GM12878 (cell line): ENCODE measurements around the gene SLC6A9. TPM values are rescaled to one million over a fixed set of nuclear protein-coding genes. Genes with fewer than 3 reads are reported as not detected.

Experiments
- ASH2L ChIP-seq: fragments of 300-600, 200-600 bp; sonication (generic); IDR thresholded peaks from 2 replicates; pipeline ENCODE4 v1.6.1; 2017; ENCODE audit warnings: low read depth, mild to moderate bottlenecking, borderline replicate concordance
- ATF2 ChIP-seq: IDR thresholded peaks from 2 replicates; pipeline ENCODE4 v1.6.1; 2012; ENCODE audit warnings: low read length, inconsistent platforms
- BACH1 ChIP-seq: fragments of 450-650 bp; IDR thresholded peaks from 2 replicates; pipeline ENCODE4 v1.6.1; 2017; ENCODE audit warnings: mild to moderate bottlenecking, borderline replicate concordance
- CBX5 ChIP-seq: sonication (generic); IDR thresholded peaks from 2 replicates; pipeline ENCODE4 v1.6.1; 2016; ENCODE audit warnings: low read depth, moderate library complexity, mild to moderate bottlenecking, inconsistent platforms
- CHD1 ChIP-seq: IDR thresholded peaks from 2 replicates; pipeline ENCODE4 v1.6.1; 2012; ENCODE audit warnings: low read depth, low read length, improper control_type of control experiment
- CREM ChIP-seq: IDR thresholded peaks from 2 replicates; pipeline ENCODE4 v1.6.1; 2014; ENCODE audit warnings: antibody characterized with exemption, low read depth
- CTCF ChIP-seq, 3 experiments: IDR thresholded peaks in 2 of 3; conservative IDR thresholded peaks in 1 of 3; 2 replicates each; pipeline ENCODE4 v1.5.1; 2011; ENCODE audit warnings: low read depth in 3 of 3, low read length in 3 of 3, mild to moderate bottlenecking in 3 of 3, control low read depth in 2 of 3, moderate library complexity in 2 of 3, inconsistent platforms in 1 of 3, mixed read lengths in 1 of 3; ENCODE audit not compliant: control insufficient read depth in 2 of 3, insufficient read depth in 1 of 3; ENCODE audit errors: extremely low read depth in 1 of 3
- MLLT1 ChIP-seq: fragments of 450-650 bp; IDR thresholded peaks from 2 replicates; pipeline ENCODE4 v1.6.1; 2016; ENCODE audit warnings: mild to moderate bottlenecking
- MYB ChIP-seq: fragments of 150-350 bp; IDR thresholded peaks from 2 replicates; pipeline ENCODE4 v1.6.1; 2014; ENCODE audit warnings: mild to moderate bottlenecking, low read depth, low read length, borderline replicate concordance
- MYC ChIP-seq: IDR thresholded peaks from 2 replicates; pipeline ENCODE4 v1.6.1; 2011; ENCODE audit warnings: mild to moderate bottlenecking, low read length, moderate library complexity, inconsistent platforms; ENCODE audit not compliant: insufficient read depth, insufficient replicate concordance, insufficient read length, severe bottlenecking
- NR2C2 ChIP-seq: IDR thresholded peaks from 2 replicates; pipeline ENCODE4 v1.6.1; 2011; ENCODE audit warnings: borderline replicate concordance, low read depth; ENCODE audit not compliant: control insufficient read depth, insufficient read length
- PAX8 ChIP-seq: fragments of 450-650 bp; IDR thresholded peaks from 2 replicates; pipeline ENCODE4 v1.6.1; 2017; ENCODE audit warnings: mild to moderate bottlenecking, moderate library complexity
- PRDM15 ChIP-seq: fragments of 450-650 bp; formaldehyde crosslinking; IDR thresholded peaks from 2 replicates; pipeline ENCODE4 v1.4.0; 2020; ENCODE audit warnings: mild to moderate bottlenecking, moderate library complexity
- RAD51 ChIP-seq: fragments of 450-650 bp; IDR thresholded peaks from 2 replicates; pipeline ENCODE4 v1.6.1; 2016; ENCODE audit warnings: moderate library complexity, mild to moderate bottlenecking, inconsistent platforms
- RB1 ChIP-seq: fragments of 450-650 bp; formaldehyde crosslinking; IDR thresholded peaks from 2 replicates; pipeline ENCODE4 v1.6.1; 2017; ENCODE audit warnings: mild to moderate bottlenecking, borderline replicate concordance
- RBBP5 ChIP-seq: fragments of 200-600 bp; sonication (generic); conservative IDR thresholded peaks from 2 replicates; pipeline ENCODE4 v1.6.1; 2016
- SKIL ChIP-seq: fragments of 450-650 bp; IDR thresholded peaks from 2 replicates; pipeline ENCODE4 v1.6.1; 2017; ENCODE audit warnings: mild to moderate bottlenecking, low read depth, inconsistent platforms; ENCODE audit not compliant: poor library complexity, severe bottlenecking
- SMC3 ChIP-seq: IDR thresholded peaks from 2 replicates; pipeline ENCODE4 v1.6.1; 2011; ENCODE audit warnings: low read length, improper control_type of control experiment, borderline replicate concordance
- ZNF207 ChIP-seq: fragments of 450-650 bp; IDR thresholded peaks from 2 replicates; pipeline ENCODE4 v1.6.1; 2014; ENCODE audit warnings: antibody characterized with exemption, mild to moderate bottlenecking, borderline replicate concordance
- polyA plus RNA-seq, 11 experiments: library from polyadenylated mRNA; depleted of rRNA in 4 of 11; unstranded in 6 of 11; stranded (reverse) in 5 of 11; fragments of >200 nt; fragmentation: Nextera tagmentation in 4 of 11; fragmentation: Illumina TruSeq in 1 of 11; extraction: Ambion mirVana in 4 of 11; extraction: Trizol in 1 of 11; gene quantifications; 1 replicate in 1 of 11; 2 replicates in 10 of 11; pipeline versions ENCODE4 v1.2.1 to v1.2.3, GENCODE V29; 2011 to 2016; ENCODE audit warnings: inconsistent platforms in 2 of 11, missing spikeins in 2 of 11, low read depth in 1 of 11
- total RNA-seq, 4 experiments: library from RNA; depleted of rRNA in 3 of 4; stranded (reverse); fragments of >200 nt in 3 of 4; fragmentation: Illumina TruSeq in 1 of 4; extraction: Trizol in 1 of 4; gene quantifications; 2 replicates each; pipeline versions ENCODE4 v1.2.1 to v1.2.3, GENCODE V29; 2013 to 2021

SLC6A9 gene
- total and polyA plus RNA-seq, 10 of the 15 experiments (the other 5 are each of a cell fraction or from before 2014, with no cell fraction given): 0.02 to 2.0 (median 0.63) TPM

GRCh38 chr1:43979528-43980254 is 51.6 kb downstream of the SLC6A9 start (continued):
- TF ChIP-seq SKIL (no peak), BACH1 (no peak), ASH2L (no peak), SMC3 (no peak), MYB (no peak), RB1 (no peak), ATF2 (no peak), CTCF (IDR thresholded peaks at IDR 0.05 in 2 of 3, conservative IDR thresholded peaks at IDR 0.05 in 1 of 3; ENCODE audit: control insufficient read depth in 2 of 3, extremely low read depth in 1 of 3, insufficient read depth in 1 of 3, low read depth in 3 of 3, low read length in 3 of 3) (no peak), NR2C2 (no peak), MLLT1 (no peak), CBX5 (no peak), CREM (no peak), MYC (peak; percentile 85), RBBP5 (no peak), RAD51 (peak; percentile 25; the same call in 1 of the 2 replicates), ZNF207 (no peak), PAX8 (no peak), PRDM15 (CRISPR knock-in tag) (no peak), CHD1 (no peak)
